Right hindlimb (tissue), 1 donor: ENCODE data around the gene ATG10.
"Not testable (repeated sequence)": the region's sequence is repeated elsewhere in the genome, so short reads cannot be mapped to it uniquely, and the experiment has no call there.

Experiments used
- DNase-seq: peaks from one replicate; pipeline ENCODE4 v3.0.0-alpha.2; 2018

Gene ATG10

DNA sequence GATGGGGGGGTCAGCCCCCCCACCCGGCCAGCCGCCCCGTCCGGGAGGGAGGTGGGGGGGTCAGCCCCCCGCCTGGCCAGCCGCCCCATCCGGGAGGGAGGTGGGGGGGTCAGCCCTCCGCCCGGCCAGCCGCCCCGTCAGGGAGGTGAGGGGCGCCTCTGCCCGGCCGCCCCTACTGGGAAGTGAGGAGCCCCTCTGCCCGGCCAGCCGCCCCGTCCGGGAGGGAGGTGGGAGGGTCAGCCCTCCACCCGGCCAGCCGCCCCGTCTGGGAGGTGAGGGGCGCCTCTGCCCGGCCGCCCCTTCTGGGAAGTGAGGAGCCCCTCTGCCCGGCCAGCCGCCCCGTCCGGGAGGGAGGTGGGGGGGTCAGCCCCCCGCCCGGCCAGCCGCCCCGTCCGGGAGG, 168.0 kb downstream of the ATG10 start:
- not testable (repeated sequence) for DNase-seq

DNA sequence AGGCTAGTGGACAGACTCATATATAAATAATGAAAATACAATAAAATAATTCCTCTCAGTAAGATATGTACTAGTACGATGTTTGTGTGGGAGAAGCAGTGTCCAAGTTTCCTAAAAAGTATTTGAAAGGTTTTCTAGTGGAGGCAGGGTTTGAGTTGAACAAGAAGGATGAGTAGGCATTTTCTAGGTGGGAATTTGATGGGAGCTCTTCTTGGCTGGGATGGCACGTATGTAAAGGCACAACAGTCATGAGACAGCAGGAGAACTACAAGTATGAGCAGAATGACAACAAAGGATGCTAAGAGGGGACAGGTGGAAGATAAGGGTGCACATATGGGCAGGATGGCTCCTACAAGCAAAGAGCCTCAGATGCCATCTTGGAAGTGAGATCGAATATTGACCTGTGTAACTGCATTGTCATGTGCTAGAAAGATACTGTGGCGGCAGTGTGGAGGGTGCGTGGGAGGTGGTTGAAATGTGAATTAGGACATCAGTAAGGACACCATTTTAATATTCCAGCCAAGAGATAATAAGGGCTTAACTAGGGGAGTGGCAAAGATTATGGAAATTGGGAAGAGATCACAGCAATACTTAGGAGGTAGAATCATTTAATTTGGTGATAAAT, 170.5 kb downstream of the ATG10 start:
- no peak for DNase-seq

DNA sequence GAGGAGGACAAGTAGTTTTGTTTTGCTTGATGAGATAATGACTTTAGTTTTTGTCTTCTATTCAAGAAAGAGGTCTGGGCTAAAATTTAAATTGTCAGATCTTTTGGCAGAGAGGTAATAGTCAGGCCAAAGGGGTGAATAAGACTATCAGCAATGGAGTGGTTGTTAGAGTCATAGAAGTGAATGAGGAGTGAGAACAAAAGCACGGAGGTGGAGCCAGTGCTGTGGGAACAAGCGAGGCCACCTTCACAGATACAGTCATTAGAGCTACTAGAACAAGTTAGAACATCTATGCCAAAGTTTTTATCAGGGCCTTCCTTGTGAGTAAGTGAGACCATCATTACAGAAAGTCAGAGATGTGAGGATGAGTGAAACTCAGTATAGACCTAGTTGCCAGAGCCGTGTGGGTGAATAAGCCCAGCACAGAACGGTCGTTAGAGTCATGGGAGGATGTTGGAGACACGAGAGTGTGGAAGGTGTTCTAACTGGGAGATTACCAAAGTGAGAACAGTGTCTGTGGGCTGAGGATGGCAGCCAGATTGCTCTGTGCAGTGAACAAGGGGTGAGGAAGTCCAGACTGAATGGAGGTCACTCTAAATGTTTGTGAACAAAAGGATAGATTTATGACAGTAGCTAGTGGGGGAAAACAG, 171.2 kb downstream of the ATG10 start:
- DNase-seq: no peak

DNA sequence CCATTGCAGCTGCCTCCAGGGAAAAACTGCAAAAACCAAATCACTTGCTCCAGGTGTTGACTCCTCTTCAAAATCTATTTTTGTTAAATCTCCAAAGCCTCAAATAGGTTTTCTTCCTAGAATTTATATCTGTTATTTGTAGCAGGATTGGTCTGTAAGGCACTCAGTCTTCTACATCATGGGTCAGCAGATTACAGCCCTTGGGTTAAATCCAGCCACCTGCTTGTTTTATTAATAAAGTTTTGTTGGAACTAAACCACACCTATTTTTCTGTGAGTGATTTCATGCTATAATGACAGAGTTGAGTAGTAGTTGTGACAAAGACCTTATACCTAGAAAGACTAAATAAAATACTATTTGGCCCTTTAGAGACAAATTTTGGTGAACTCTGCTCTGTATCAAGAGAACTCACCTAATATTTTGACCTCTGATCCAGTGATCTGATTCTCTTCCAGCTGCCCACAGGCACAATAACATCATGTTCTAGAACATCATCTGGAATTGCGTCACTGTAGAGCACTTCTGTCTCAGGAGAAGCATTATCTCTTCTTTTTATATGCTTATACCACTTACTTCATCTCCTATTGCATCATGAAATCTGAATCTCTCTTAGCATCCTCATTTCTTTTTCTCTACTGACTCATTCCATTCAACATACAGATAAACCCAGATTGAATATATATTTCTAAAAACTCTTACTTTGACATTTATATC, 176.2 kb downstream of the ATG10 start:
- DNase-seq: no peak

DNA sequence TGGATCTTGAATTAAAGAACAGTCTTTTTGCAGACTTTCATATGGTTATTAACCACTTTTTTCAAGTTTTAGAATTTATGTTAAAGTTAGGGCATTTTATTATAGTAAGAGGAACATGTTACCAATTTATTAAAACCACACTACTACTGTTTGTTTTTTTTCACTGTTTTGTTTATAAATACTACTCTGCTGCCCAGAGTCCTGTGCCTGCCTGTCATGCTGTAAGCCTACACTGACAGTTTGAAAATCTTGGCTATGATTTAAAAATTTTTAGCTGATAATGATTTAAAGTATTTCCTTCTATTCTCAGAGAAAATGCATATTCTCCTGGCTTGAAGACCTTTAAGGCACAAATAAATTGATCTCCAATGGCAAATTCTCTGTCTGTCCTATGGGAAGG, 177.6 kb downstream of the ATG10 start:
- DNase-seq: no peak

DNA sequence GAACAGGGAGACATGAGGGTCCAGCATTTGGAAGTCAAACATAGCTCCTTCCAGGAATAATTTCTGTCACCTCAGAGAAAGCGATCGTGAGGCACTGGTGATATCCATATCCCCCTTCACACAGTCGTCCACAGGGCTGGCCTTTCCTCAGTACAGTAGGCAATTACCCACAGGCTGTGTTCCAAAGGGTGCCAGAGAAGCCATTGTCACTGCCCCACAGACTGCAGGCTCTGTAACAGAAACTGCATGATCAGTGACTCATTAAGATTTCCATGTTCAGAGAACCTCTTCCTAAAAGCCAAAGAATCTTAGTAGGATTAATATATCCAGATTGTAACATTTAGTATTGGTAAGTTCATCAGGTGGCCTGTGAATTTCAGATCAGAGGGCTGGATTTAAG, 178.7 kb downstream of the ATG10 start:
- DNase-seq: no peak

DNA sequence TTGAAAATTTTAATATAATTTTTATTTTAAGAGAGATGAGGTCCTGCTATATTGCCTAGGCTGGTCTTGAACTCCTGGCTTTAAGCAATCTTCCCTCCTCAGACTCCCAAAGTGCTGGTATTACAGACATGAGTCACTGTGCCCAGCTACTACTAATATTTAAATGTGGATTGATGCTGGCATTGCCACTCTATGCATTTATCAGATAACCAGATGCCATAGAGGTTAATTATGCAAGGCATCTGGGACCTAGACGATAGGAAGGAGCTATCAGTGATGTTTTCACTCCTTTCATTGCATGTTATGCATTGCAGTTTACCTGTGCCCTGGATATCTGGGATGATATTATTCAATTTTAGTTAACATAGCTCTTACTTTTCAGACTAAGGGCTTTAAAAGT, 179.4 kb downstream of the ATG10 start:
- DNase-seq: no peak

DNA sequence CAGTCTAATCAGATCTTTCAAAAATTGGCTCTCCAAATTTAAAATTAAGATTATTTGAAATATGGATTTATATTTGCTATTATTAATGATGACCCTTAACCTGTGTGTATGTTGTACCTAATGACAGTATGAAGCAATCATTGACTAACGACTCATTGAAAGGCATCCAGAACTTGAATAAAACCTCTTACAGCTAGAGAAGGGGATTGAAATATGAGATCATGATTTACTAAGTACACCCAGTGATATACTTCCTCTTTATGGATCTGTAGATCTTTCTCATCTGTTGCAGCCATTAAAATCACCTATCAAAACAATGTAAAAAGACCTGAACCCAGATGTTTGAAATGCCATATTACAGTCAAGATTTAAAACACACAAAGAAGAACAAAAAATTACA, 179.8 kb downstream of the ATG10 start:
- no peak for DNase-seq

DNA sequence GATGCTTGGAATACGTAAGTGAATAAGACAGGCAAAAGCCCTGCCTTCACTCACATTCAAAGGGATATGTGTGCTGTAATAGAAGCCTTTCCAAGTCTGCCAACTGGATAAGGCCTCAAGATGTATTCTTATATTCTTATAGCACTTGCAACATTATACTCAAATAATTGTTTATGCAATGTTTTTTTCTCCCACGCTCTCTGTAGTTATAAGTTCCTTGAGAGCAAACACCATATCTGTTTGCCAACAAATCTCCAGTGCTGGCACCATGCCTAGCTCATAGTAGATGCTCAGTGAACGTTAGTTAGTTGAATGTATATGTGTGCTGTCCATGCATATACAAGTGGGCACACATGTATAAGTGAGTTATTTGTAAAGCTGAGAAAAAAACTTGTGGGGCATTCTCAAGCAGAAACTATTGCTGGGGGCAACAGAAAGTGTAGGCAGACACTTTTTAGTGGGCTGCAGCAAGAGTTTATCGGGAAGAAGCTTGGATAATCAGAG, 181.2 kb downstream of the ATG10 start:
- no peak for DNase-seq

DNA sequence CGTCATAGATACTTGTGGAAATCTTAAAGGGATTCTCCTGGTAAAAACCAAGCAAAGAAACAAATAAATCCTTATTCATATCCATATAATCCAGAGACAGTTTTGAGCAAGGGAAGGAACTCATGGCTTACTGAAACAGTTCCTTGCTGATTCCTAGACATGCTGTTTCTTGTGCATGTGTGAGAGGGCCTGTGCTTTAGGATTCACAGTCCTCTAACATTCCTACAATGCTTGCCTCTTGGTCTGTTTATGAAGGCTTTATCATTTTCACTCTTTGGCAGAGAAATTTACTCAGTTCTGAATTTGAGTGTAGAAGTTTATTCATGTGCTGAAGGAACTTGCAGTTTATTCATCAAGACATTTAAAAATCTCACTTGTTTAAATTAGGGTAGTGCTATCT, 183.0 kb downstream of the ATG10 start:
- DNase-seq: no peak

DNA sequence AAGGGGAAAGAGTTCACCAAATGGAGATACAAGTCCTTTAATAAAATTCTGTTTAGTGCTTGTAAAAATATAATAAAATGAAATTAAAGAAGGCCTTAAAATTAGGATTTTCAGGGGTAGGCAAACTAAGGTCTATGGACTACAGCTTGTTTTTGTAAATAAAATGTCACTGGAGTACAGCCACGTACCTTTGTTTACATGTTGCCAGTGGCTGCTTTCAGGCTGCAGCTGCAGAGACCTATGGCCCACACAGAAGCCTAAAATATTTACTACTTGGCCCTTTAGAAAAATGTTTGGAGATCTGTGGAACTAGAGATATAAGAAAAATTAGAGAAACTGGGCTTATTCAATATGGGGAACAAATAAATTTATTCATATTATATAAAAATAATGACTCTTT, 183.5 kb downstream of the ATG10 start:
- no peak for DNase-seq

DNA sequence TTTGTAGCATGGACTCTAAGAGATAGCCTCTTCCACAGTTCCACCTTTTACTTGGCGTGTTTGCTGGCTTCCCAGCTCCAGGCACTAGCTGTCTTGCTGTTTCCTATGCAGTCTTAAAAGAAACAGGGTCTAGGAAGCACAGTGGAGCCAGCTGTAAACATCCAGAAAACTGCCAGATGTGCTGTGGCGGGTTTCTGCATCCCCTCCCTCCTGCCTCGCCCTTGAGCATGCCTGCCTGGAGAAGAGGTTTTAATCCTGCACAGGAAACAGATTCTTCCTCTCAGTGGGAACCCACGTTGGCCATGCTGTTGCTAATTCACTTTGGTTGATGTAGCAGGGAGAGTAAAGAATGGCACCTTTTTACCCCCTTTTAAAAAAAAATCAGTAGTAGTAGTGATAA, 185.1 kb downstream of the ATG10 start:
- no peak for DNase-seq

DNA sequence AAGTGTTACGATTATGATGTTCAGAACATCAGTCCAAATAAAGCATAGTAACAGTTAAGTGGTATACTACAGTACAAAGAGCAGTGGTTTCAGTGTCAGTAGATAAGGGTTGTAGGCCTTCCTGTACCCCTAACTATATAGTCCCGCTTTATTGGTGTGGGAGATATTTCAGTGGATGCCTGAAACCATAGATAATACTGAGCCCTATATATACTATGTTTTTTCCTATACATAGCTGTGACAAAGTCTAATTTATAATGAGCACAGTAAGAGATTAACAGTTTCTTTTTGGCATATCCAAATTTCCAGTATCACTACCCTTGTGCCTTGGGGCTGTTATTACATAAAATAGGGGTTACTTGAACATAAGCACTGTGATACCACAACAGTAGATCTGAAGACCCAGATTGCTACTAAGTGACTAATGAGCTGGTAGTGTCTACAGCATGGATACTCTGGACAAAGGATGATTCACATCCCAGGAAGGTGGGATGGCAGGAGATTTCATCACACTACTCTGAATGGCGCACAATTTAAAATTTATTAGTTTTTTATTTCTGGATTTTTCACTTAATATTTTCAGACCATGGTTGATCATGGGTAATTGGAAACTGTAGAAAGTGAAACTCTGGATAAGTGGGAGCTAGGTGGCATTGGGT, 187.1 kb downstream of the ATG10 start:
- DNase-seq: no peak

DNA sequence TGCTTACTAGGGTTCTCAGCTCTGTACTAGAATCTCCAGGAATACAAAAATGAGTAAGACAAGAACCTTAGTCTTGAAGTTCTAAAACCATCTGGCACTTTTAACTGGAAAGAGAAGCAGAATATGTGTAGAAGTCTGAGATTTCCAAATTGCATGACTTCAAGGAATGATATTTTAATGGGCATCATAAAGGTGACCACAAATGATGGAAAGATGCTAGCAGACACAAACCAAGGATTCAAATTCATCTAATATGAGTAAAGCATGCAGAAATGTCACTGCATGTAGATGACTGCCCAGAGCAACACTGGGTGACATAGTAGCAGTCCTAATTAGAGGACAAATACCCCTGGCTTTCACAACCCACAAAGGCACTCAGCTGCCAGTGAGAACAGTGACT, 189.1 kb downstream of the ATG10 start:
- no peak for DNase-seq

DNA sequence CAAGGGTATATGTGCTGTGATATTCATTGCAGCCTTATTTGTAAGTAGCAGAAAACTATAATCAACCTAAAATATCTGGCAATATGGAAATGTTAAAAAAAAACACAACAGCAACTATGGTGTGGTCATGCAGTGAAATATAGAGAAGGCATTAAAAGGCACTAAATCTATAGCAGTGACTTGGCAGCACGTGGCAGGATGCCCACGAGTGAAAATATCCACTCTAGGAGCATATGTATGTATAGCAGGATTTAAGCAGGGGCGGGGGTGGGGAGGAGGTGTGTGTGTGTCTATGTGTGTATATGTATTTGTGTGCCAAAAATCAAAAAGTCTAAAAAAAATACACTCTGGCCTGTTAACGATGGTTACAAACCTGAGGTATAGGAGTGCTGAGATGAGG, 190.8 kb downstream of the ATG10 start:
- DNase-seq: no peak

DNA sequence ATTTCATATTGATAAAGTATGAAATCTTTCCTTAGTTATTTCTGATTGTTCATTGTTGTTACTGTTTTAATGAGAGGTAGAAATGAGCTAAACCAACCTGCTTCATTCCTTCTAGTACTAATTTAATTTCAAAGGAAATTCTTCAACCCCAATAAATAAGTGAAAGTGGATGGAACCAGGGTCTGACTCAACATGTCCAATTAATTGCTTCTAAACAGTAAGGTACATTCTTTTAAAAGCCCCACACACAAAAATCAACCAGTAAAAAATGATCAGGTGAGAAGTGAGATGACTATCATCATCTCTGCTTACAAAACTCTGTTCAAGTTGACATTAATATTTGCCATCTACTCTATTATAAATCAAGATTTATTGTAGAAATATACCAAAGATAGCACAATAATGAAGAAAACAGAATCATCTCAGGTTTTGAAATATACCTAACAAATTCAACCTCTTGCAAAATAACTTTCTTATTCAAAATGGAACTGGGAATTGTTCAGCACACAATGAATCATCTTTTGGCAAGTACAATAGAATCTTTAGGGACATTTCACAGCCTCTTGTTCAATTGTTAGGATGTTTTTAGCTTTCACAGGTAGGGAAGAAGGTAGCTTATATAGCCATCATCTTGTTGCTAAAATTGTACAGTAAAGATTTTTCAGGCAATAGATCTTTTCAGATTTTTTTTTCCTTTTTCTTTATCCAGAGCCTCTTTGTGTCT, 191.8 kb downstream of the ATG10 start:
- no peak for DNase-seq

DNA sequence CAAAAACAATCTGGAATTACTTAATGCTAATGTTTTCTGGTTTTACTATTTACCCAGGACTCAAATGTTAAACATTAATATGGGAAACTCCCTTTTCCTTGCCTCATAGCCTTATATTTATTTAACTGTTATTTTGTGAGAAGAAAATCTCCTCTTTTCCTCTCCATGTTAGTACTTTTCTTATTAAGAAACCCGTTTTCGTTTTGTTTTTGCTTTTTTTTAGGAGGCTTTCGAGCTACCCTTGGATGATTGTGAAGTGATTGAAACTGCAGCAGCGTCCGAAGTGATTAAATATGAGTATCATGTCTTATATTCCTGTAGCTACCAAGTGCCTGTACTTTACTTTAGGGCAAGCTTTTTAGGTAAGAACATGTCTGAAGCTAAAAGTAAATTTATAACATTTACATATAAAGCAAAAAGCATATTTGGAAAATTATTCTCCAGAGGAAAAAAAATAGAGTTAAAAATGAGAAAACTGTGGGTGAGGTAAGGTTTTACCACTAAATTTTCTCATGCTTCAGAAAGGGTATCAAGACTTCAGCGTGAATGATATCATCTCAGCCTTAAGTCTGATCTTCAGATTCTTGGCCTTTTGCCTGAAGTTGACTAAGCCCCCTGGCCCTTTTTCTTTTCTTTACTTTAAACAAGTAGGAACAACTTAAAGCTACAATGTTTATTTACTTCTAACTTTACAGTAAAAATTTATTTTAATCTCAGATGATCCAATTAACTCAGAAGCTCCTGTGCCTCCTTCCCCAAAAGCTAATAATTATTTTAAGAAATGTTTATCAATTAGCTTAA, 192.6 kb downstream of the ATG10 start:
- DNase-seq: peak; percentile 28

DNA sequence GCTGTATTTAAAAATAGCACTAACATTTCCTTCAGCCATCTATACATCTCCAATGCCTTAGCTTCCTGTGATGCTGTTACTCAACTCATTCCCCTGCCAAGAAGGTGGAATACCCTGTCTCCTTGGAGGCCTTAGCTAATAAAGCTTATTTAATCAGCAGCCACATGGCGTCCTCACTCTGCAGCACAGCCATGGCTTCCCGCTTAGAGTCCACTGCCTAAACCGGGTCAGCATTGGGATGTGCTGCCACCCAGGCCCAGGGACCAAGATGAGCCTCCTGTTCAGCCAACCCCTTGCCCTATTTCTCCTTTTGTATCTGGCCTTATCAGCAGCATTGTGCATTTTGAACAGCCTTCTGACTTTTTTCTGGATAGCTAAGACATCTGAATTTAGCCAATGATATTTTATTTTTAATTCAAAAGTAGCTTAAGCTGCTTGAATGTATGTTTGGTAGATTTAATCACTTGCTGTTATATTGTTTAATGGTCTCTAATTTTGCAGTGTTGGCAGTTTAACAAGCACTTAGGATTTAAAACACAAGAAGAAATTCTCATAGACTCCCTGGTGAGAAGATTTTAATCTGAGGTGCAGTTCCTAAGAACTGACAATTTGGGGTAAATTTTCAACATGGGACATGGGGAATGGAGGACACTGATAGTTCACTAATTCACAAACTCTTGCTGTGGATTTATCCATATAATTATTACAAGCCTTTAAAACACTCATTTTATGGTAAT, 193.3 kb downstream of the ATG10 start:
- DNase-seq: peak; percentile 44

DNA sequence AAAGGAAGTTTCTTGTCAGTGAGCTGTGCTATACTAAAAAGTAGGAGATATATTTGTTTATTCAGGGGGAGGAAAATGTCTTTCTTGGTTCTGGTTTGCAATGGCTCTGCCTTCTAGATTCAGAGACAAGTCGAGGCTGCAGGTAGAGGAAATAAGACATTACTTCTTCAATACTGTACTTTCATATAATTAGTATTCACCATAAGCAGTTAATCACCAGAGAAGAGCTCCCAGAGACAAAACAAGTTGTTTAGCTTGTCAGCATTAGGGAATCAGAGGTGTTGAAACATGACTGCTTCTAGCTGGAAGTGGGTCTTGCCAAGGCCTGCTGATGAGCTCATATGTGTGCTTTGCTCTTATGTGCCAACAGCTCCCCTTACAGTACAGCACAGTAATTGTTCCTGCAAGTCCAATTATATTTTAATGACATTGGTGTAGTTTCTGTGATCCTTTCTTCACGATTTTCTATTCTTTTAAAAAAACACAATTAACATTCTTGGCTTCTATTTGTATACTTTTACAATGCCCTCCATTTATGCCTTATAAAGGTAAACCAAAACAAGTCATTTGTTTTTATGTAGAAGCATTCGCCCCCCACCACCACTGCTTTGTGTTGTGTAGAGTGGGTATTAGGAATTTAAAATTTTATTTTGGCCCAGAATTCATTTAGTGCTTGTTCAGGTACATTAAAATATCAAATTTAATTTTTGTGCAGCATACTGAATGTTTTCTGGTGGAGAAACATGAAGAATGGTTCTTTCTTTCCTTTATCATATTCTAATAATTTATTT, 194.1 kb downstream of the ATG10 start:
- peak; percentile 78 for DNase-seq

DNA sequence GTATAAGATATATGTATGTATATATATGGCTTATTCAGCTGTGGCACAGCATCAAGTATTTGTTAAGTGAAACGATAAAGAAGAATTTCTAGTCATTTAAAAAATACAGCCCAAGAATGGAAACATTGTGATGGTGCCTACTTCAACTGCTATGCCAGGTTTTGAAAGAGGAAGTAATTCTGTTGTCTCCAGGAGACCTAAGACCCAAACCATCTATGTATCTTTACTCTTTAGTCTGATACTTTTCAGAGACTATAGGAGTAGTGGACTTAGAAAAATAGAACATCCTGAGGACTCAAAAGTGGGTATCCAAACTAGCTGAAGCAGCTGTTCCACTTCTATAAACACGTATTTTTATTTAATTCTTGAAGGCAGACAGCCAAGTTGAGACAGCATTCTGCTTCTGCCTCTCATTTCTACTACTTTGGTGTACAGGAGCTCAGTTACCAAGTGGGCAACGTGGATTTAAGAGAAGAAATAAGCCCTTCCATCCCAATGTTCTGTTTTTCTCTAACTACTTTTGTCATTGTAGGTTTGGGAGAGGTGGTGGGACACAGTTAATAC, 195.6 kb downstream of the ATG10 start:
- DNase-seq: no peak
